HEK293 (cell line): ENCODE results near the gene RPS6KA2.

Source experiments
- CTCF ChIP-seq: fragments of 450-650 bp; formaldehyde crosslinking; IDR thresholded peaks from 2 replicates; pipeline ENCODE4 v1.5.1; 2016; ENCODE audit warnings: missing biosample characterization, missing genetic modification characterization
- HIC1 ChIP-seq: fragments of 450-650 bp; formaldehyde crosslinking; IDR thresholded peaks from 2 replicates; pipeline ENCODE4 v1.5.1; 2016; ENCODE audit warnings: missing biosample characterization, missing genetic modification characterization
- YY1 ChIP-seq: fragments of 450-650 bp; formaldehyde crosslinking; IDR thresholded peaks from 2 replicates; pipeline ENCODE4 v1.5.1; 2018; ENCODE audit warnings: missing biosample characterization, missing genetic modification characterization
- ZNF707 ChIP-seq: fragments of 450-650 bp; formaldehyde crosslinking; IDR thresholded peaks from 2 replicates; pipeline ENCODE4 v1.5.1; 2016; ENCODE audit warnings: missing biosample characterization, missing genetic modification characterization

- TF ChIP-seq HIC1 (tag by site-specific recombination) (no peak), CTCF (tag by site-specific recombination) (no peak), YY1 (tag by site-specific recombination) (no peak), ZNF707 (no peak)
Measured at GRCh38 chr6:166467436-166468000, 159.5 kb downstream of the RPS6KA2 start.
